HFFc6 (cell line): ENCODE measurements around the gene EIF3CL. TPM values are rescaled to one million over a fixed set of nuclear protein-coding genes. Genes with fewer than 3 reads are reported as not detected.
A peak's percentile ranks its signal among the peaks of the same experiment; 100 is the strongest.
"Not testable (repeated sequence)": the region's sequence is repeated elsewhere in the genome, so short reads cannot be mapped to it uniquely, and the experiment has no call there.

Experiments used
- DNase-seq: peaks from one replicate; pipeline ENCODE4 v3.0.0-alpha.2; 2018
- H3K27ac Mint-ChIP-seq: 2 replicates; pipeline ENCODE4 v1.8.0; 2020; ENCODE audit warnings: mild to moderate bottlenecking, mixed read lengths
- H3K27me3 Mint-ChIP-seq: 2 replicates; pipeline ENCODE4 v1.8.0; 2021; ENCODE audit warnings: mild to moderate bottlenecking, moderate library complexity, mixed read lengths; ENCODE audit not compliant: insufficient read depth
- H3K36me3 Mint-ChIP-seq: 2 replicates; pipeline ENCODE4 v1.8.0; 2021; ENCODE audit warnings: low read depth, mixed read lengths
- H3K4me1 Mint-ChIP-seq: 2 replicates; pipeline ENCODE4 v1.8.0; 2020; ENCODE audit warnings: low read depth, mixed read lengths
- H3K4me3 Mint-ChIP-seq: 2 replicates; pipeline ENCODE4 v1.8.0; 2020; ENCODE audit warnings: mild to moderate bottlenecking, moderate library complexity, mixed read lengths
- H3K9me3 Mint-ChIP-seq: 2 replicates; pipeline ENCODE4 v1.8.0; 2020; ENCODE audit warnings: mild to moderate bottlenecking, mixed read lengths
- total RNA-seq, 6 experiments: library from RNA; stranded (reverse); fragmentation: NEBNext Ultra II Directional; extraction: Animal tissue kit (Norgen Biotek cat#: 25700); gene quantifications; 2 replicates in 1 of 6; 3 replicates in 5 of 6; pipeline ENCODE4 v1.2.3, GENCODE V29; 2021
- TF ChIP-seq, protein P1 (sequence below): fragments of 200-600 bp; sonication (generic); IDR thresholded peaks from 2 replicates; pipeline ENCODE4 v1.5.0; 2021; ENCODE audit warnings: antibody characterized with exemption, mild to moderate bottlenecking

EIF3CL gene
- total RNA-seq, 6 experiments from 2014 or later: 6.7 to 69.3 (median 45.5) TPM

DNA sequence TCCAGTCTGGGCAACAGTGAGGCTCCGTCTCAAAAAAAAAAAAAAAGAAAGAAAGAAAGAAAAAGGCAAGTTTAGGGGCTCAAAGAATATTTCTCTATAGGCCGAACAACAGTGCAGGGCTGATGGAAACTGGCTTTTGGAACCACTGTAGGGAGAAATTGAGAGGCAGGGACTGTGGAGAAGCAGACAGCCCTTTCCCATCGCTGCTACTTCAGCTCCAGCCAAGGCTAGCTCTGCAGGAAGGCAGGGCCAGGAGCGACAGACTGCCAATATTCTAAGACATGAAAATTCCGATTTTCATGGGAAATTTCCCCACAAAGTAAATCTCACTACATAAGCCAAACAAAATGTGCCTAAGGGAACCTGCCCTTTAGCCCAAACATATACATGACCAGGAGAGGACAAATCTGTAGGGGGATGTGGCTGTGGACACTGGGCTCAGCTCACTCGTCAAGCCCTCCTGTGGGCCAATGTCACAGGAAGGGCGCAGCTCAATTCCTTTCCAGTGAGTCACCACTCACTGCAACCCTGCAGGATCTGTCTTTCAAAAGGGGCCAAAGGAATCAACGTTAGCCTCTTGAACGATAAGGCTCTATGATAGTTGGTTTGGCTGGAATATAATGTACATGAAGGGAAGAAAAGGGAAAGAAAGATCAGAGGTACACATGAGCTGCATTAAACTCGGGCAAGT is 21.3 kb downstream of the EIF3CL start:
- H3K27me3 Mint-ChIP-seq, DNase-seq, H3K9me3 Mint-ChIP-seq, H3K4me3 Mint-ChIP-seq, H3K4me1 Mint-ChIP-seq, H3K36me3 Mint-ChIP-seq, H3K27ac Mint-ChIP-seq: not testable (repeated sequence)

DNA sequence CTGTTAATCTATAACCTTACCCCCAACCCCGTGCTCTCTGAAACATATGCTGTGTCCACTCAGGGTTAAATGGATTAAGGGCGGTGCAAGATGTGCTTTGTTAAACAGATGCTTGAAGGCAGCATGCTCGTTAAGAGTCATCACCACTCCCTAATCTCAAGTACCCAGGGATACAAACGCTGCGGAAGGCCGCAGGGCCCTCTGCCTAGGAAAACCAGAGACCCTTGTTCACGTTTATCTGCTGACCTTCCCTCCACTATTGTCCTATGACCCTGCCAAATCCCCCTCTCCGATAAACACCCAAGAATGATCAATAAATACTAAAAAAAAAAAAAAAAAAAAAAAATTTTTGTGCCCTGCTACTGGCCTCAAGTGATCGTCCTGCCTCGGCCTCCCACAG is 25.8 kb downstream of the EIF3CL start:
- not testable (repeated sequence) for H3K9me3 Mint-ChIP-seq, H3K4me1 Mint-ChIP-seq, H3K36me3 Mint-ChIP-seq, H3K27ac Mint-ChIP-seq, H3K27me3 Mint-ChIP-seq, H3K4me3 Mint-ChIP-seq, DNase-seq

DNA sequence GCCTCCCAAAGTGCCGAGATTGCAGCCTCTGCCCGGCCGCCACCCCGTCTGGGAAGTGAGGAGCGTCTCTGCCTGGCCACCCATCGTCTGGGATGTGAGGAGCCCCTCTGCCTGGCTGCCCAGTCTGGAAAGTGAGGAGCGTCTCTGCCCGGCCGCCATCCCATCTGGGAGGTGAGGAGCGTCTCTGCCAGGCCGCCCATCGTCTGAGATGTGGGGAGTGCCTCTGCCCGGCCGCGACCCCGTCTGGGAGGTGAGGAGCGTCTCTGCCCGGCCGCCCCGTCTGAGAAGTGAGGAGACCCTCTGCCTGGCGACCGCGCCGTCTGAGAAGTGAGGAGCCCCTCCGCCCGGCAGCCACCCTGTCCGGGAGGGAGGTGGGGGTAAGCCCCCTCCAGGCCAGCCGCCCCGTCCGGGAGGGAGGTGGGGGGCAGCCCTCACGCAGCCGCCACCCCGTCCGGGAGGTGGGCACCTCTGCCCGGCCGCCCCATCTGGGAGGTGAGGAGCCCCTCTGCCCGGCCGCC is 26.5 kb downstream of the EIF3CL start:
- H3K4me3 Mint-ChIP-seq, H3K27me3 Mint-ChIP-seq, H3K4me1 Mint-ChIP-seq, H3K27ac Mint-ChIP-seq, H3K9me3 Mint-ChIP-seq, DNase-seq, H3K36me3 Mint-ChIP-seq: not testable (repeated sequence)

DNA sequence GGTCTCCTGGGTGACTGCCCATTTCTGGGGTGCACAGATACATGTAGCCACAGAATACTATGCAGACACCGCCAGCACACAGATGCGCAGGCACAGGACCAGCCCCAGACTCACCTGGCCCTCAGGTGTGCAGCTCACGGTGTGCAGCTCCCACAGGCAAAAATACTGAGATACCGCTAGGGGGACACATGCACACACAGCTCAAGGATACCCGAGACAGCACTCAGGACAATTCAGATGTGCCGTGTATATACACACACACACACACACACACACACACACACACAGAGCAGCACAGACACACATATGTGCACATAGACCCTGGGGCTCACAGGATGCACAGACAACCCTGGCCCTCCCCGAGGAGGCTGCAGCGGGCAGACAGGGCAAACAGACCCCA is 28.5 kb downstream of the EIF3CL start:
- H3K27ac Mint-ChIP-seq, H3K4me1 Mint-ChIP-seq, H3K9me3 Mint-ChIP-seq, H3K4me3 Mint-ChIP-seq, H3K27me3 Mint-ChIP-seq, H3K36me3 Mint-ChIP-seq: not testable (repeated sequence)
- DNase-seq: peak; percentile 4

DNA sequence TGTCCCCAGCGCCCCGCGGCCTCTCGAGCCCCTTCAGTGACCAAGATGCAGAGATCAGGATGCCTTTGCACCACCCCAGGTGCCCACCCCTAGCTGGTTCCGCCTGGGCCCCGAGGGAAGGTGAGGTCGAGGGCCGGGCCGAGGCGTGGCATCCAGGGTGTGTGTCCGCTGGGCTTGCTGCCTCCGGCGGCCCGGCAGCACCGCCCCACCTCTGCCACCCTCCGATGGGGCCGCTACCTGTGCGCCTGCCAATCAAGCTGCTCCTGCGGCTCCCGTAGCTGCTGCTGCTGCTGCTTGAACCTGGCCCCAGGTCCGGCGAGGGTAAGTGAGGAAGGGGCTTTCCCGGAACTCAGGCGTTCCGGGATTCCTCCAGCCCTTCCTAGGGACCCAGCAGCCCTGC is 29.4 kb downstream of the EIF3CL start:
- H3K4me1 Mint-ChIP-seq, DNase-seq, H3K27ac Mint-ChIP-seq, H3K9me3 Mint-ChIP-seq, H3K4me3 Mint-ChIP-seq, H3K36me3 Mint-ChIP-seq, H3K27me3 Mint-ChIP-seq: not testable (repeated sequence)

DNA sequence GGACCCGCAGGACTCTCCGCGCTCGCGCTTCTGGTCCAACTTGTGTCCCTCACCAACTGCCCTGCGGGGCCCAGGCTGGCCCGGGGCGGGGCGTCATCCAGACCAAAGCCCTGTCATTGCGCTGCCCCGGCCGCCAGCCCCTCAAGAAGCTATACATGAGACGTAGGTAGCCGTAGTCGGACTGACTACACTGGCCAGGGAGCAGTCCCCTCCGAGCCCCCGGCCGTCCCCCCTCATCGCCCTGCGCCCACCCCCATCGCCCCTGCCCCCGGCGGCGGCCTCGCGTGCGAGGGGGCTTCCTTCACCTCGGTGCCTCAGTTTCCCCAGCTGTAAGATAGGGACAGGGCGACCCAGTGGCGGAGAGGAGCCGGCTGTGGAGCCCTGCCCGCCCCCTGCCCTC is 35.7 kb downstream of the EIF3CL start:
- H3K9me3 Mint-ChIP-seq, H3K27me3 Mint-ChIP-seq, DNase-seq, H3K27ac Mint-ChIP-seq, H3K4me3 Mint-ChIP-seq, H3K4me1 Mint-ChIP-seq, H3K36me3 Mint-ChIP-seq: not testable (repeated sequence)

DNA sequence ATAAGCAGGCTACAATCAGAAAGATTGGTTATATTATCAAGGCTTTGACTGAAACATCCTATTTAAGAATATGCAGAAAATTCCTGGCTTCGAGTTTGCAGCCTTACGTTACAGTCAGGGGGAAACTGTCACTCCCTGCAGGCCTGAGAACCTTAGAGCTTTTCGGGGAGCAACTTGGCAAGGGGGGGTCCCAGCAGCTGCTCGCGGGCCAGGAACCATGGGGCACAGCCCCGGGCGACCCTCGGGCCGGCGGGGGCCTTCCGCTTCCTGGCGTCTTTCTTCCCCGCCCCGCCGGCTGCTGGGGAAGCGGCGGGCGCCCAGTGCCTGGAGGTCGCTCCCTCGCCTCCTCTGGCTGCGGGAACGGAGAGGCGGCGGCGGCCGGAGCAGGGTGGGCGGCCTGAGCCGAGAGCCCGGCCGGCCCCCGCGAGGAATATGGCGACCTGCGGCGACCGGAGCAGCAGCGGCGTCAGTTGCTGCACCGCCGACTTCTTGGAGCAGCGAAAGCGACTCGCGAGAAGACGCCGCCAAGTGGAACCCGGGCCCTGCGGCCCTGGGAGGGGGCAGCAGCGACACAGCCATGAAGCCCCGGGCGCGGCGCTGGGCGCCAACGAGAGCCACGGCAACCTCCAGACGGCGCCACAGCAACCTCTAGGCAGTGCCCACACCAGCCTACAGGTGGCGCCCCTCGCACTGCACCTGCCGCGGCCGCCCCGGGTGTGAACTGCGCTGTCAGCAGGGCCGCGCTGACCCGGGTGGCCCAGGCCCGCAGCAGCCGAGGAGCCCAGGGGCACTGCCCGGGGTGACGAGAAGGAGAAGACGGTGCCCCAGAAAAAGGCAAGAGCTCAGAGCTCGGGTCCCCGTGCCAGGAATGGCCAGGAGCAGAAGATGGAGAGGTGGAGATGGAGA is 39.1 kb downstream of the EIF3CL start:
- H3K27me3 Mint-ChIP-seq, DNase-seq, H3K4me3 Mint-ChIP-seq, H3K27ac Mint-ChIP-seq, H3K9me3 Mint-ChIP-seq, H3K4me1 Mint-ChIP-seq, H3K36me3 Mint-ChIP-seq: not testable (repeated sequence)
- TF ChIP-seq, protein P1, sequence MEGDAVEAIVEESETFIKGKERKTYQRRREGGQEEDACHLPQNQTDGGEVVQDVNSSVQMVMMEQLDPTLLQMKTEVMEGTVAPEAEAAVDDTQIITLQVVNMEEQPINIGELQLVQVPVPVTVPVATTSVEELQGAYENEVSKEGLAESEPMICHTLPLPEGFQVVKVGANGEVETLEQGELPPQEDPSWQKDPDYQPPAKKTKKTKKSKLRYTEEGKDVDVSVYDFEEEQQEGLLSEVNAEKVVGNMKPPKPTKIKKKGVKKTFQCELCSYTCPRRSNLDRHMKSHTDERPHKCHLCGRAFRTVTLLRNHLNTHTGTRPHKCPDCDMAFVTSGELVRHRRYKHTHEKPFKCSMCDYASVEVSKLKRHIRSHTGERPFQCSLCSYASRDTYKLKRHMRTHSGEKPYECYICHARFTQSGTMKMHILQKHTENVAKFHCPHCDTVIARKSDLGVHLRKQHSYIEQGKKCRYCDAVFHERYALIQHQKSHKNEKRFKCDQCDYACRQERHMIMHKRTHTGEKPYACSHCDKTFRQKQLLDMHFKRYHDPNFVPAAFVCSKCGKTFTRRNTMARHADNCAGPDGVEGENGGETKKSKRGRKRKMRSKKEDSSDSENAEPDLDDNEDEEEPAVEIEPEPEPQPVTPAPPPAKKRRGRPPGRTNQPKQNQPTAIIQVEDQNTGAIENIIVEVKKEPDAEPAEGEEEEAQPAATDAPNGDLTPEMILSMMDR: peak; percentile 30; the same call in 1 of the 2 replicates

DNA sequence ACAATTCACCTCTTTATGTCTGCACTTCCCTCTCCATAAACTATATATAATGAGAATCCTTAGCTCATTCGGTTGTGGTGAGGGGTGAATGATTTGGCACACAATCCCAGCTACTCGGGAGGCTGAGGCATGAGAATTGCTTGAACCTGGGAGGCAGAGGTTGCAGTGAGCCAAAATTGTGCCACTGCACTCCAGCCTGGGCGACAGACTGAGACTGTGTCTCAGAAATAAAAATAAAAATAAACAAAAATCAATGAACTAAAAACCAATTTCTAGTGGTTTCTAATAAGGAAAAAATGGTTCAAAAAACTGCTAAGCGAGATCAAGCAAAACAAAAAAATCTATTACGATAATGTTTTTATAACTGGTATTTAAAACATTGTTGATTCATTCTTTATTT is 40.2 kb downstream of the EIF3CL start, which contains the start of gene NPIPB6:
Gene NPIPB6, minus strand, starts transcription at position 101 of the 400 bp plus-strand sequence. CDS start 686 bp downstream, outside the sequence.
- DNase-seq, H3K36me3 Mint-ChIP-seq, H3K4me3 Mint-ChIP-seq, H3K9me3 Mint-ChIP-seq, H3K27me3 Mint-ChIP-seq, H3K27ac Mint-ChIP-seq, H3K4me1 Mint-ChIP-seq: not testable (repeated sequence)

DNA sequence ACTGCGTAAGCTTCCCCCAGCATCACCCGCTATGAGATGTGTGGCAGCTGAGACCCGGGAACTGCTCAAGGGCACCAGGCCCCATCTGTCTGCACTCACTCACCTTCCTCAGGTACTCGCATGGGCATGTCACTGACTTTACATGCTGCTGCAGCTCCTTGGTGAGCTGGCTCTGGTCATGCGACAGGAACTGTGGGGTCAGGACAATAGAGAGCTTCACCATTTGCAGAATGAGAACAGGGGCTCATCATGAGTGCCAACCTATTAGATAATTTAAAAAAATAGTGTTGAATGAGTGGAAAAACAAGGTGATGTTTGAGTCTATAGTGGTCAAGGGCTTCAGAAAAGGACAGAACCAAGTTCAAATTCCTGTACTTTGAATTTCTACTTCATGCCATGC is 41.0 kb downstream of the EIF3CL start:
- H3K4me1 Mint-ChIP-seq, DNase-seq, H3K27ac Mint-ChIP-seq, H3K27me3 Mint-ChIP-seq, H3K9me3 Mint-ChIP-seq, H3K4me3 Mint-ChIP-seq, H3K36me3 Mint-ChIP-seq: not testable (repeated sequence)

DNA sequence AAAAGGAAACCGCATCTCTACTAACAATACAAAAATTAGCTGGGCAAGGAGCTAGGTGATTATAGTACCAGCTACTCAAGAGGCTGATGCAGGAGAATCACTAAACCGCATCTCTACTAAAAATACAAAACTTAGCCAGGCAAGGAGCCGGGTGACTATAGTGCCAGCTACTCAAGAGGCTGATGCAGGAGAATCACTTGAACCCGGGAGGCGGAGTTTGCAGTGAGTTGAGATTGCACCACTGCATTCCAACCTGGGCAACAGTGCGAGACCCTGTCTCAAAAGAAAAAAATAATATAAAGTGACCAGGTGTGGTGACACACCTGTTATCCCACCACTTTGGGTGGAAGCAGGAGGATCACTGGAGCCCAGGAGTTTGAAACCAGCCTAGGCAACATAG is 65.4 kb downstream of the EIF3CL start:
- not testable (repeated sequence) for H3K4me3 Mint-ChIP-seq, H3K27ac Mint-ChIP-seq, H3K4me1 Mint-ChIP-seq

DNA sequence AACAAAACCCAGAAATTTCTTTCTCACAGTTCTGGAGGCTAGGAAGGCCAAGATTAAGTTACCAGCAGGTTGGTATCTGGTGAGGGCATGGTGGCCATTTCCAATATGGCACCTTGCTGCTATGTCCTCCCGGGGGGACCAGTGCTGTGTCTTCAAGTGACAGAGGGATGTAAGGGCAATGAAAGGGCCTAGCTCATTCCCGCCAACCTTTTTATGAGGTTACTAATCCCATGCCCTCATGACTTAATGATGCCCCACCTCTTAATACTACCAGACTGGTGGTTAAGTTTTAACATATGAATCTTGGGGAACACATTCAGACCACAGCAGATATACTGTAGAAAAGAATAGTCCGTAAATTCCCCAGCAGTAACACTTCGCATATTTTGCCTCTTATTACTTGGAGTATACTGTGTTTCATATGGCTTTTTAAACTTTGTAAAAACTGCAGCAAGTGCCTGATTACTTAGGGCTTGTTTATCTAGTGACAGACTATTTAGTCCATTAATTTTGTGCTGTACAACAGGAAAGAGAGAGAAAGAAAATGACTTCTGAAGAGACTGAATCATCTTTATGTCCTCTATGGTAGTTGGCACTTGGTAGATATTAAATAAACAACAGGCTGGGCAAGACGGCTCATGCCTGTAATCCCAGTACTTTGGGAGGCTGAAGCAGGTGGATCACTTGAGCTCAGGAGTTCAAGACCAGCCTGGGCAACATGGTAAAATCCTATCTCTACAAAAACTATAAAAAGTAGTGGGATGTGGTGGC is 66.5 kb downstream of the EIF3CL start:
- H3K27ac Mint-ChIP-seq, H3K4me1 Mint-ChIP-seq, H3K9me3 Mint-ChIP-seq, H3K36me3 Mint-ChIP-seq, H3K4me3 Mint-ChIP-seq, H3K27me3 Mint-ChIP-seq: not testable (repeated sequence)
- peak; percentile 25 for DNase-seq

More for the DNA sequence above, 65.4 kb downstream of the EIF3CL start:
- H3K36me3 Mint-ChIP-seq, H3K9me3 Mint-ChIP-seq, DNase-seq, H3K27me3 Mint-ChIP-seq: not testable (repeated sequence)

DNA sequence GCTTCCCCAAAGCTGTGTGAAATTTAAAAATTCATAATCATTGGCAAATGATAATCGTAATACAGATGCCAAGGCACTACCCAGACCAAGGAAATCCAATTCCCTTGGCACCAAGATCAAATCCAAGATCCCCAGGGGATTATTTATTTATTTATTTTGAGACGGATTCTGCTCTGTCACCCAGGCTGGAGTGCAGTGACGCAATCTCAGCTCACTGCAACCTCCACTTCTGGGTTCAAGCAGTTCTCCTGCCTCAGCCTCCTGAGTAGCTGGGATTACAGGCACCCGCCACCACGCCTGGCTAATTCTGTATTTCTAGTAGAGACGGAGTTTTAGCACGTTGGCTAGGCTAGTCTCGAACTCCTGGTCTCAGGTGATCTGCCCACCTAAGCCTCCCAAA is 68.0 kb downstream of the EIF3CL start:
- H3K9me3 Mint-ChIP-seq, H3K27ac Mint-ChIP-seq, H3K27me3 Mint-ChIP-seq, DNase-seq, H3K36me3 Mint-ChIP-seq, H3K4me3 Mint-ChIP-seq, H3K4me1 Mint-ChIP-seq: not testable (repeated sequence)
